GM12891 (cell line): ENCODE measurements around the gene DVL1.

Source experiments
- POLR2A ChIP-seq: IDR thresholded peaks from 2 replicates; pipeline ENCODE4 v1.6.1; 2011; ENCODE audit warnings: low read depth, low read length, control low read depth
- POLR2AphosphoS5 ChIP-seq: IDR thresholded peaks from 2 replicates; pipeline ENCODE4 v1.6.1; 2011; ENCODE audit warnings: low read depth, low read length, control low read depth
- SPI1 ChIP-seq: IDR thresholded peaks from 2 replicates; pipeline ENCODE4 v1.6.1; 2011; ENCODE audit warnings: low read depth, low read length, control low read depth
- TAF1 ChIP-seq: IDR thresholded peaks from 2 replicates; pipeline ENCODE4 v1.6.1; 2011; ENCODE audit warnings: low read depth, low read length, control low read depth

DNA sequence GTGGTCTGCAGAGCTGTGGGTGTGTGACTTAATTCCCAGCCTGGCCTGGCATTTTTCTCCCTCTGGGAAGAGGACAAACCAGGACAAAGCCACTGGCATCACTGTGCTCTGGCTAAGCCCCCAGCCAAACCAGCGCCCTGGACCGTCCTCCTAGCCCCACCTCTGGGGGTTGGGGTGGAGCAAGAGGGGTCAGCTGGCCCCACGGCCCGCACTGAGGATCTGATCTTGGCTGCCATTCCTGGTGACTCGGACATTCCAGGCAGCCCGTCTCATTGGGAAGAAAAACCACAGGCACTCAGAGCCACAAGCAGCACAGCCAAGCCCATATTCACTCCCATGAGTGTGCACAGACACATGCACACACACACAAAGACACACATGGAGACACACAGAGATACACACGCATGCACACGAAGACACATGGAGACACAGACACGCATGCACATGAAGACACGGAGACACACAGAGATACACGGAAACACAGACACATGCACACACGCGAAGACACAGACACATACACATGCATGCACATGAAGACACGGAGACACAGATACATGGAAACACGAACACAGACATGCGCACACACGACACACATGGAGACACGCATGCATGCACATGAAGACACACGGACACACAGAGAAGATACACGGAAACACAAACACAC lies 11.4 kb upstream of the DVL1 start:
- TF ChIP-seq POLR2A (no peak), POLR2AphosphoS5 (no peak), TAF1 (no peak), SPI1 (no peak)
